HFFc6 (cell line): ENCODE measurements around the gene CEACAM6. TPM values are rescaled to one million over a fixed set of nuclear protein-coding genes. Genes with fewer than 3 reads are reported as not detected.

Source experiments
- DNase-seq: peaks from one replicate; pipeline ENCODE4 v3.0.0-alpha.2; 2018
- H3K27ac Mint-ChIP-seq: 2 replicates; pipeline ENCODE4 v1.8.0; 2020; ENCODE audit warnings: mild to moderate bottlenecking, mixed read lengths
- H3K27me3 Mint-ChIP-seq: 2 replicates; pipeline ENCODE4 v1.8.0; 2021; ENCODE audit warnings: mild to moderate bottlenecking, moderate library complexity, mixed read lengths; ENCODE audit not compliant: insufficient read depth
- H3K36me3 Mint-ChIP-seq: 2 replicates; pipeline ENCODE4 v1.8.0; 2021; ENCODE audit warnings: low read depth, mixed read lengths
- H3K4me1 Mint-ChIP-seq: 2 replicates; pipeline ENCODE4 v1.8.0; 2020; ENCODE audit warnings: low read depth, mixed read lengths
- H3K4me3 Mint-ChIP-seq: 2 replicates; pipeline ENCODE4 v1.8.0; 2020; ENCODE audit warnings: mild to moderate bottlenecking, moderate library complexity, mixed read lengths
- H3K9me3 Mint-ChIP-seq: 2 replicates; pipeline ENCODE4 v1.8.0; 2020; ENCODE audit warnings: mild to moderate bottlenecking, mixed read lengths
- CTCF ChIP-seq: fragments of 200-600 bp; sonication (generic); IDR thresholded peaks from 2 replicates; pipeline ENCODE4 v1.5.0; 2021; ENCODE audit warnings: antibody characterized with exemption, mild to moderate bottlenecking
- total RNA-seq, 6 experiments: library from RNA; stranded (reverse); fragmentation: NEBNext Ultra II Directional; extraction: Animal tissue kit (Norgen Biotek cat#: 25700); gene quantifications; 2 replicates in 1 of 6; 3 replicates in 5 of 6; pipeline ENCODE4 v1.2.3, GENCODE V29; 2021

CEACAM6 gene
- total RNA-seq, 6 experiments from 2014 or later = not detected

GRCh38 chr19:41740415-41741243 is 14.7 kb upstream of the CEACAM6 start:
- Mint-ChIP-seq H3K36me3 (no peaks in the 10 kb centered on the region), H3K4me1 (no peaks in the 10 kb centered on the region), H3K4me3 (no peak overlapping the region), H3K9me3 (no peaks in the 10 kb centered on the region), H3K27me3 (peaks cover 26% of the 10 kb centered on the region), H3K27ac (no peak overlapping the region)
- no peak for DNase-seq
- TF ChIP-seq CTCF = no peak

- H3K36me3 Mint-ChIP-seq = no peaks in the 10 kb centered on the region
Observed at GRCh38 chr19:41741244-41741554, 14.1 kb upstream of the CEACAM6 start.

GRCh38 chr19:41744850-41745249 is 10.5 kb upstream of the CEACAM6 start:
- no peak for DNase-seq
- no peaks in the 10 kb centered on the region for H3K4me1 Mint-ChIP-seq
- H3K4me3 Mint-ChIP-seq = no peak overlapping the region
- H3K27me3 Mint-ChIP-seq = peaks cover 44% of the 10 kb centered on the region
- H3K36me3 Mint-ChIP-seq = no peaks in the 10 kb centered on the region
- H3K9me3 Mint-ChIP-seq = no peaks in the 10 kb centered on the region
- no peak for TF ChIP-seq CTCF
- no peak overlapping the region for H3K27ac Mint-ChIP-seq

More at GRCh38 chr19:41741244-41741554, 14.1 kb upstream of the CEACAM6 start:
- Mint-ChIP-seq H3K4me3 (no peak overlapping the region), H3K27ac (no peak overlapping the region), H3K9me3 (no peaks in the 10 kb centered on the region), H3K27me3 (peaks cover 32% of the 10 kb centered on the region), H3K4me1 (no peaks in the 10 kb centered on the region)
- DNase-seq = no peak
- no peak for TF ChIP-seq CTCF

GRCh38 chr19:41745756-41746155 is 9.6 kb upstream of the CEACAM6 start:
- no peak for TF ChIP-seq CTCF
- no peak overlapping the region for H3K4me3 Mint-ChIP-seq
- H3K9me3 Mint-ChIP-seq = no peaks in the 10 kb centered on the region
- DNase-seq = no peak
- H3K4me1 Mint-ChIP-seq = no peaks in the 10 kb centered on the region
- H3K27ac Mint-ChIP-seq = no peak overlapping the region
- H3K36me3 Mint-ChIP-seq = no peaks in the 10 kb centered on the region
- peaks cover 42% of the 10 kb centered on the region for H3K27me3 Mint-ChIP-seq

- peak; percentile 49 for DNase-seq
- H3K27me3 Mint-ChIP-seq = peaks cover 42% of the 10 kb centered on the region
- TF ChIP-seq CTCF = peak; percentile 72
- no peaks in the 10 kb centered on the region for H3K9me3 Mint-ChIP-seq
- H3K4me3 Mint-ChIP-seq = no peak overlapping the region
- no peaks in the 10 kb centered on the region for H3K4me1 Mint-ChIP-seq
- no peak overlapping the region for H3K27ac Mint-ChIP-seq
- no peaks in the 10 kb centered on the region for H3K36me3 Mint-ChIP-seq
Observed at GRCh38 chr19:41746593-41747227, 8.6 kb upstream of the CEACAM6 start.
